Hematopoietic multipotent progenitor cell treated with erythropoietin and hydrocortisone succinate and interleukin-3 and kit ligand, for 6 days (in vitro differentiated cells): ENCODE data around the gene NPBWR2.
A peak's percentile ranks its signal among the peaks of the same experiment; 100 is the strongest.

Experiments
- DNase-seq: peaks from one replicate; pipeline ENCODE4 v3.0.0-alpha.2; 2015

The NPBWR2 gene

GRCh38 chr20:64071341-64072332 lies 35.7 kb downstream of the NPBWR2 start:
- no peak for DNase-seq

- DNase-seq, result no peak
Measured at GRCh38 chr20:64070244-64070993, 36.9 kb downstream of the NPBWR2 start.

GRCh38 chr20:64069614-64070243 lies 37.6 kb downstream of the NPBWR2 start:
- peak; percentile 57 for DNase-seq

- DNase-seq, result no peak
Measured at GRCh38 chr20:64069209-64069613, 38.2 kb downstream of the NPBWR2 start.

GRCh38 chr20:64068386-64069208 lies 38.8 kb downstream of the NPBWR2 start:
- DNase-seq, result peak; percentile 84

GRCh38 chr20:64067733-64068307 lies 39.5 kb downstream of the NPBWR2 start:
- DNase-seq, result no peak

- no peak for DNase-seq
Measured at GRCh38 chr20:64067005-64067632, 40.2 kb downstream of the NPBWR2 start.

GRCh38 chr20:64065974-64066343 lies 41.4 kb downstream of the NPBWR2 start:
- DNase-seq, result peak; percentile 53

GRCh38 chr20:64065062-64065973 lies 42.0 kb downstream of the NPBWR2 start:
- DNase-seq, result no peak

GRCh38 chr20:64064145-64064698 lies 43.1 kb downstream of the NPBWR2 start:
- DNase-seq, result no peak

- DNase-seq, result no peak
Measured at GRCh38 chr20:64063389-64064144, 43.8 kb downstream of the NPBWR2 start.

- peak; percentile 97 for DNase-seq
Measured at GRCh38 chr20:64062596-64063388, 44.6 kb downstream of the NPBWR2 start, which contains the start of gene TCEA2. Gene TCEA2, plus strand, starts transcription at chr20:64063198. Its CDS starts 115 bp downstream, at chr20:64063313.

GRCh38 chr20:64062276-64062595 lies 45.1 kb downstream of the NPBWR2 start:
- DNase-seq, result no peak

GRCh38 chr20:64058536-64058935 lies 48.8 kb downstream of the NPBWR2 start:
- no peak for DNase-seq

GRCh38 chr20:64057628-64058498 lies 49.5 kb downstream of the NPBWR2 start:
- peak; percentile 83 for DNase-seq

- no peak for DNase-seq
Measured at GRCh38 chr20:64056889-64057627, 50.3 kb downstream of the NPBWR2 start.

GRCh38 chr20:64056639-64056888 lies 50.8 kb downstream of the NPBWR2 start:
- DNase-seq, result no peak
